GM12878 (cell line): ENCODE results near the gene TGFBR3. TPM values are rescaled to one million over a fixed set of nuclear protein-coding genes. Genes with fewer than 3 reads are reported as not detected.

Experiments
- ATAC-seq: fragments of 200-7000 bp; cut with Tn5 transposase; 3 replicates; pipeline ENCODE4 v1.9.1; 2020; ENCODE audit warnings: mild to moderate bottlenecking, moderate library complexity
- BruUV-seq: library from RNA; stranded (reverse); fragments of 400-500 nt; replicated peaks from 2 replicates; lab custom pipeline; 2021; lab: Mats Ljungman, UMichigan
- CTCF ChIA-PET: fragments of 300-600 bp; sonication (Branson Sonifier 250); formaldehyde crosslinking; extraction: SDS; loops from one replicate; lab custom pipeline; 2021; ENCODE audit warnings: inconsistent platforms; lab: Yijun Ruan, JAX
- POLR2A ChIA-PET: fragments of 350-600 bp; formaldehyde crosslinking; extraction: SDS; loops from one replicate; lab custom pipeline; 2021; ENCODE audit warnings: inconsistent platforms; lab: Charles Lee
- RAD21 ChIA-PET: fragments of 300-600 bp; sonication (Branson Sonifier 250); formaldehyde crosslinking; loops from one replicate; lab custom pipeline; 2023; ENCODE audit warnings: antibody characterized with exemption; ENCODE audit not compliant: unreplicated experiment; lab: Charles Lee
- SMC1A ChIA-PET: fragments of 300-600 bp; sonication (Branson Sonifier 250); formaldehyde crosslinking; loops from one replicate; lab custom pipeline; 2023; ENCODE audit not compliant: unreplicated experiment, uncharacterized antibody; lab: Charles Lee
- DNase-seq: peaks from one replicate; pipeline ENCODE4 v3.0.0-alpha.2; 2011; ENCODE audit warnings: low read depth, low spot score
- FAIRE-seq: peaks from 3 replicates; lab custom pipeline; 2011; peaks lifted over from hg19 to GRCh38; lab: Jason Lieb, UNC
- H2AFZ ChIP-seq: 2 replicates; pipeline ENCODE4 v1.6.0; 2011; ENCODE audit warnings: low read depth, low read length, control low read depth; ENCODE audit not compliant: control insufficient read depth
- H3K27ac ChIP-seq: 2 replicates; pipeline ENCODE4 v1.5.1; 2011; ENCODE audit warnings: control low read depth; ENCODE audit not compliant: control insufficient read depth, insufficient read depth
- H3K27me3 ChIP-seq, 2 experiments: replicated peaks in 1 of 2; 2 replicates each; pipeline versions ENCODE4 v1.6.0 to v1.6.1; 2011; ENCODE audit warnings: low read length in 1 of 2; ENCODE audit not compliant: control insufficient read depth in 2 of 2, insufficient read depth in 2 of 2
- H3K36me3 ChIP-seq, 2 experiments: 2 replicates each; pipeline ENCODE4 v1.5.1; 2011; ENCODE audit warnings: low read length in 1 of 2; ENCODE audit not compliant: control insufficient read depth in 2 of 2, insufficient read depth in 2 of 2
- H3K4me1 ChIP-seq: 2 replicates; pipeline ENCODE4 v1.6.1; 2011; ENCODE audit warnings: mild to moderate bottlenecking, low read length, moderate library complexity, mixed read lengths; ENCODE audit not compliant: control insufficient read depth, insufficient read depth
- H3K4me2 ChIP-seq: 2 replicates; pipeline ENCODE4 v1.6.0; 2011; ENCODE audit warnings: control low read depth; ENCODE audit not compliant: control insufficient read depth, insufficient read depth
- H3K4me3 ChIP-seq: fragments of 200-600 bp; sonication (generic); 2 replicates; pipeline ENCODE4 v1.5.1; 2016
- H3K79me2 ChIP-seq: 2 replicates; pipeline ENCODE4 v1.6.0; 2011; ENCODE audit warnings: low read length; ENCODE audit not compliant: control insufficient read depth, insufficient read depth
- H3K9ac ChIP-seq: 2 replicates; pipeline ENCODE4 v1.8.0; 2011; ENCODE audit warnings: low read length, control low read depth, mixed read lengths; ENCODE audit not compliant: control insufficient read depth, insufficient read depth
- H3K9me3 ChIP-seq: replicated peaks from 3 replicates; pipeline ENCODE4 v1.5.1; 2011; ENCODE audit warnings: mild to moderate bottlenecking, low read length; ENCODE audit not compliant: control insufficient read depth, insufficient read depth
- H4K20me1 ChIP-seq: 2 replicates; pipeline ENCODE4 v1.6.0; 2011; ENCODE audit not compliant: control insufficient read depth, insufficient read depth
- CBFB ChIP-seq: IDR thresholded peaks from 2 replicates; pipeline ENCODE4 v1.6.1; 2016; ENCODE audit warnings: antibody characterized with exemption, low read depth
- HDGF ChIP-seq: fragments of 450-650 bp; IDR thresholded peaks from 2 replicates; pipeline ENCODE4 v1.6.1; 2016; ENCODE audit warnings: antibody characterized with exemption
- IRF4 ChIP-seq: IDR thresholded peaks from 2 replicates; pipeline ENCODE4 v1.6.1; 2011; ENCODE audit warnings: low read depth, low read length
- NBN ChIP-seq: fragments of 450-650 bp; IDR thresholded peaks from 2 replicates; pipeline ENCODE4 v1.6.1; 2016
- NFXL1 ChIP-seq: fragments of 450-650 bp; IDR thresholded peaks from 2 replicates; pipeline ENCODE4 v1.6.1; 2017; ENCODE audit warnings: antibody characterized with exemption, mild to moderate bottlenecking, borderline replicate concordance
- NFYB ChIP-seq: IDR thresholded peaks from 2 replicates; pipeline ENCODE4 v1.6.1; 2011; ENCODE audit warnings: low read depth, mild to moderate bottlenecking, low read length, improper control_type of control experiment, moderate library complexity; ENCODE audit not compliant: insufficient read depth
- NR2C2 ChIP-seq: IDR thresholded peaks from 2 replicates; pipeline ENCODE4 v1.6.1; 2011; ENCODE audit warnings: borderline replicate concordance, low read depth; ENCODE audit not compliant: control insufficient read depth, insufficient read length
- TCF7 ChIP-seq: IDR thresholded peaks from 2 replicates; pipeline ENCODE4 v1.6.1; 2014; ENCODE audit warnings: antibody characterized with exemption, borderline replicate concordance
- ZNF384 ChIP-seq: IDR thresholded peaks from 2 replicates; pipeline ENCODE4 v1.6.1; 2012; ENCODE audit warnings: low read depth, mild to moderate bottlenecking, low read length, improper control_type of control experiment, borderline replicate concordance
- WGBS: methylation state at CpG from one replicate; pipeline ENCODE4 v1.1.6; 2016; ENCODE audit warnings: low lambda C conversion rate; ENCODE audit not compliant: insufficient replicate concordance, insufficient coverage; ENCODE audit errors: missing lambda C conversion rate; 5-methylcytosine and 5-hydroxymethylcytosine counted together
- in situ Hi-C: fragments of 300-500 bp; cut with MboI; formaldehyde crosslinking; loops from 9 replicates; pipeline ENCODE4 v1.14.3; 2018; ENCODE audit warnings: mixed read lengths
- intact Hi-C: fragments of 100-400 bp; cut with micrococcal nuclease; formaldehyde crosslinking; loops from one replicate; pipeline ENCODE4 v1.14.2; 2022; ENCODE audit not compliant: unreplicated experiment
- polyA plus RNA-seq, 11 experiments: library from polyadenylated mRNA; depleted of rRNA in 4 of 11; unstranded in 6 of 11; stranded (reverse) in 5 of 11; fragments of >200 nt; fragmentation: Nextera tagmentation in 4 of 11; fragmentation: Illumina TruSeq in 1 of 11; extraction: Ambion mirVana in 4 of 11; extraction: Trizol in 1 of 11; gene quantifications; 1 replicate in 1 of 11; 2 replicates in 10 of 11; pipeline versions ENCODE4 v1.2.1 to v1.2.3, GENCODE V29; 2011 to 2016; ENCODE audit warnings: inconsistent platforms in 2 of 11, missing spikeins in 2 of 11, low read depth in 1 of 11
- total RNA-seq, 4 experiments: library from RNA; depleted of rRNA in 3 of 4; stranded (reverse); fragments of >200 nt in 3 of 4; fragmentation: Illumina TruSeq in 1 of 4; extraction: Trizol in 1 of 4; gene quantifications; 2 replicates each; pipeline versions ENCODE4 v1.2.1 to v1.2.3, GENCODE V29; 2013 to 2021
- TF ChIP-seq, protein P1 (sequence below): fragments of 450-650 bp; formaldehyde crosslinking; IDR thresholded peaks from 2 replicates; pipeline ENCODE4 v1.4.0; 2022; ENCODE audit warnings: mild to moderate bottlenecking, moderate library complexity
- TF ChIP-seq, protein P2 (sequence below): IDR thresholded peaks from 2 replicates; pipeline ENCODE4 v1.6.1; 2012; ENCODE audit warnings: low read depth, low read length, improper control_type of control experiment

Gene TGFBR3
- total and polyA plus RNA-seq, 10 of the 15 experiments (the other 5 are each of a cell fraction or from before 2014, with no cell fraction given), result 2.7 to 16.5 (median 12.6) TPM

DNA sequence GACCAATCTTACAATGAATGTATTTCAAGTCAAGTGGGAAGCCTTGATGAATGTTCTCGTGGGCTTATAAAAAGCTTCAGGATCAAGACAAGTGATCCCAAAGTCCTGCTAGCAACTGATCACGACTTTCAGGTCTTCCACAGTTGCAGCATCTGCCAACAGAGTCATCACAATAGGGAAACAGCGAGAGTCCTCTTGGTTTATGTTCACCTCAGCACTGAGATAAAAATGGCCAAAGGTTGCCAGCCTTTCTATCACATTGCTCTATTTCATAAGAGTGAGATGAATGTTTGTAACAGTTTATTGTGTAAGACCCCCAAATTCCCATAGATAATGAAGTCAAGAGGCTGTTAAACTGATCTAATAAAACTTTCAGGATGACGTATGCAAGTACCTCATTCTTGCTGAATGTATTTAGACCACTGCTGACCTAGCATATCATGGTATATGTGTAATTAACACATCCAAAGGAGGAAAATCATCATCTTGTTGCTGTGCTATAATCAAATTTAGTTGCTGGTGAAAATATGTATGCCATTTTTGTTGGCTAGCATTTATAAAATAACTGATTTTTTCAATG, 150.6 kb downstream of the TGFBR3 start:
- BruUV-seq, result no TSS peak
- in situ Hi-C loops (no loop called here), intact Hi-C loops (no loop called here)
- H3K27me3 ChIP-seq, result no peaks in the 10 kb centered on the region
- H3K36me3 ChIP-seq, result no peaks in the 10 kb centered on the region; a peak in 1 of 4 replicates
- ATAC-seq (no peak), FAIRE-seq (no peak), DNase-seq (no peak)
- no peak for TF ChIP-seq NFXL1
- TF ChIP-seq, protein P1, sequence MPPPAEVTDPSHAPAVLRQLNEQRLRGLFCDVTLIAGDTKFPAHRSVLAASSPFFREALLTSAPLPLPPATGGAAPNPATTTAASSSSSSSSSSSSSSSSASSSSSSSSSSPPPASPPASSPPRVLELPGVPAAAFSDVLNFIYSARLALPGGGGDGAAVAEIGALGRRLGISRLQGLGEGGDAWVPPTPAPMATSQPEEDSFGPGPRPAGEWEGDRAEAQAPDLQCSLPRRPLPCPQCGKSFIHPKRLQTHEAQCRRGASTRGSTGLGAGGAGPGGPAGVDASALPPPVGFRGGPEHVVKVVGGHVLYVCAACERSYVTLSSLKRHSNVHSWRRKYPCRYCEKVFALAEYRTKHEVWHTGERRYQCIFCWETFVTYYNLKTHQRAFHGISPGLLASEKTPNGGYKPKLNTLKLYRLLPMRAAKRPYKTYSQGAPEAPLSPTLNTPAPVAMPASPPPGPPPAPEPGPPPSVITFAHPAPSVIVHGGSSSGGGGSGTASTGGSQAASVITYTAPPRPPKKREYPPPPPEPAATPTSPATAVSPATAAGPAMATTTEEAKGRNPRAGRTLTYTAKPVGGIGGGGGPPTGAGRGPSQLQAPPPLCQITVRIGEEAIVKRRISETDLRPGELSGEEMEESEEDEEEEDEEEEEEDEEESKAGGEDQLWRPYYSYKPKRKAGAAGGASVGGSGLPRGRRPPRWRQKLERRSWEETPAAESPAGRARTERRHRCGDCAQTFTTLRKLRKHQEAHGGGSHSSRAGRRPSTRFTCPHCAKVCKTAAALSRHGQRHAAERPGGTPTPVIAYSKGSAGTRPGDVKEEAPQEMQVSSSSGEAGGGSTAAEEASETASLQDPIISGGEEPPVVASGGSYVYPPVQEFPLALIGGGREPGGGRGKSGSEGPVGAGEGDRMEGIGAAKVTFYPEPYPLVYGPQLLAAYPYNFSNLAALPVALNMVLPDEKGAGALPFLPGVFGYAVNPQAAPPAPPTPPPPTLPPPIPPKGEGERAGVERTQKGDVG (CRISPR knock-in tag), result no peak
- TF ChIP-seq NFYB, result no peak
- TF ChIP-seq NBN, result no peak
- TF ChIP-seq, protein P2, sequence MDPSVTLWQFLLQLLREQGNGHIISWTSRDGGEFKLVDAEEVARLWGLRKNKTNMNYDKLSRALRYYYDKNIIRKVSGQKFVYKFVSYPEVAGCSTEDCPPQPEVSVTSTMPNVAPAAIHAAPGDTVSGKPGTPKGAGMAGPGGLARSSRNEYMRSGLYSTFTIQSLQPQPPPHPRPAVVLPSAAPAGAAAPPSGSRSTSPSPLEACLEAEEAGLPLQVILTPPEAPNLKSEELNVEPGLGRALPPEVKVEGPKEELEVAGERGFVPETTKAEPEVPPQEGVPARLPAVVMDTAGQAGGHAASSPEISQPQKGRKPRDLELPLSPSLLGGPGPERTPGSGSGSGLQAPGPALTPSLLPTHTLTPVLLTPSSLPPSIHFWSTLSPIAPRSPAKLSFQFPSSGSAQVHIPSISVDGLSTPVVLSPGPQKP, result no peak
- TF ChIP-seq HDGF, result no peak
- no peak for TF ChIP-seq IRF4
- TF ChIP-seq CBFB, result no peak
- no peak for TF ChIP-seq ZNF384
- no peak for TF ChIP-seq TCF7
- no peak for TF ChIP-seq NR2C2
- H3K4me2 ChIP-seq, result no peak overlapping the region
- ChIA-PET SMC1A (no interaction called here), POLR2A (no interaction called here), RAD21 (no interaction called here), CTCF (interaction anchor here (1.3 kb wide), 1 partner anchor 16 kb away, joined by 3 read pairs; no protein-coding TSS in a partner anchor)
- H3K4me3 ChIP-seq, result no peak overlapping the region
- H2AFZ ChIP-seq, result no peak overlapping the region
- no peaks in the 10 kb centered on the region for H3K9me3 ChIP-seq
- WGBS, result 81% methylated on average over 4 of the region's 4 CpGs
- no peak overlapping the region for H3K9ac ChIP-seq
- no peaks in the 10 kb centered on the region for H4K20me1 ChIP-seq
- H3K4me1 ChIP-seq, result peaks cover 28% of the 10 kb centered on the region
- H3K27ac ChIP-seq, result no peak overlapping the region
- no peaks in the 10 kb centered on the region for H3K79me2 ChIP-seq
